Measurements from ENCODE around the gene SLC41A3.

Gene SLC41A3

DNA sequence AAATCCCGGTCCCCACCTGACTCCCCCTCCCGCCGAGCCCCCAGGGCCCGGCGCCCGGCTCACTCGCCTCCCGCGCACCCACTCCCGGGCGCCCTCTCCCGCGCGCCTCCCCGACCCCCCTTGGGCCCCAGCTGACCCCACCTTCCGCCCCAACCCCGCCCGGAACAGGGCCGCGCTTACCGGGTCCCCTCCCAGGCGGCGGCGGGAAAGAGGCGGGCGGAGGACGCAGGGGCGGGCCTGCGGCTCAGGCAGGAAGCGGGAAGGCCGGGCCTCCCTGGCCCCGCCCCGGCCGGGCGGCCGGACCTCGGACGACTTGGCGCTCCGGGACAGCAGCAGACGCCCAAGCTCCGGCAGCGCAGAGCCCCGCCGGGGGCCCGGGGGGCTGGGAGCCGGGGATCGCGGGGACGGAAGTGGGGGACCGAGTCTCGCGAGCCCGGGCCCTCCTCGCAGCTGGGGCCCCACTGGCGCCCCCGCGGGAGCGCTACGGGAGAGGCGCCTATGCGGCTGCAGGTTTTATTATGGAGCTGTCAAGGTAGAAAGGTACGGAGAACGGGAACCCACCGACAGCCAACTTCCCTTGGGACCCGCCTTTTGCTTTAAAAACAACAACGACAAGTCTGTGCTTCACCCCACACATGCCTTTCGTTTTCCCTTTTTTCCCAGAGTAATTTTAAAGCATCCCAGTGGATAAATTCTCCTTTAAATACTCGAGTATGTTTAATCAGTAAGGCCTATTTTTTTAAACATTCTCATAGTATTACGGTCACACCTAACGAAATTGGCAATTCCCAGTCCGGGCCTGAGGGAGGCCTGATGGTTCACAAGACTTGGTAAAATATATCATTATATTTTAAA lies at the start of gene SLC41A3:
Gene SLC41A3, minus strand, starts transcription at position 212 of the 855 bp plus-strand sequence. CDS start 15,905 bp downstream, outside the sequence.
- peak within 1 kb of the TSS; percentile 62 for H3K4me3 ChIP-seq (replicated peaks; ENCODE audit: low read depth, low read length)
- peak; percentile 31 for TF ChIP-seq CTCF (IDR thresholded peaks at IDR 0.05; ENCODE audit: low read depth, low read length, missing control alignments)
- peak; percentile 30 for DNase-seq (ENCODE audit: extremely low read depth, low read depth)

DNA sequence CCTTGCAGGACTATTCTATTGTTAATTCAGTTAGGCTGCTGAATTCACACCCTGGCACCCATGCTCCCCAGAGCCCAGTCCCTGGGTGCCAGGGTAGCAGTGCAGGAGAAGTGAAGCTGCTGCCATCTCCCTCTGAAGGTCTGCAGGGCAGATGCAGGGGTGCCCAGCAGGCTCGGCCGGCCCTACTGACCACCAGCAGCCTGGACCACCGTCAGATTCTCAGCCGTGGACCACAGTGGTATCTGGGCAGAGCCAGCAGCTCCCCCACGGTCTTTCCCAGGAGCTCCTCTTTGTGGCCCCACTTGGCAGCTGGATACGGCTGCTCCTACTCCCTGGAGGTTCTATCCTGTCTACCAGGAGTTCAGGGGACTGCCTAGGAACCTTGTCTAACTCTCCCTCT lies 49.7 kb upstream of the SLC41A3 start:
- H3K4me3 ChIP-seq (replicated peaks; ENCODE audit: low read depth, low read length): no peak overlapping the region
- DNase-seq (ENCODE audit: extremely low read depth, low read depth): no peak
- TF ChIP-seq CTCF (IDR thresholded peaks at IDR 0.05; ENCODE audit: low read depth, low read length, missing control alignments): no peak

GRCh38 chr3:126132751-126133511 lies 49.0 kb upstream of the SLC41A3 start:
- no peak for DNase-seq (ENCODE audit: extremely low read depth, low read depth)
- no peak overlapping the region for H3K4me3 ChIP-seq (replicated peaks; ENCODE audit: low read depth, low read length)
- peak; percentile 24 for TF ChIP-seq CTCF (IDR thresholded peaks at IDR 0.05; ENCODE audit: low read depth, low read length, missing control alignments)

- no peak overlapping the region for H3K4me3 ChIP-seq (replicated peaks; ENCODE audit: low read depth, low read length)
- no peak for TF ChIP-seq CTCF (IDR thresholded peaks at IDR 0.05; ENCODE audit: low read depth, low read length, missing control alignments)
- no peak for DNase-seq (ENCODE audit: extremely low read depth, low read depth)
Observed at GRCh38 chr3:126131881-126132750, 48.2 kb upstream of the SLC41A3 start.

DNA sequence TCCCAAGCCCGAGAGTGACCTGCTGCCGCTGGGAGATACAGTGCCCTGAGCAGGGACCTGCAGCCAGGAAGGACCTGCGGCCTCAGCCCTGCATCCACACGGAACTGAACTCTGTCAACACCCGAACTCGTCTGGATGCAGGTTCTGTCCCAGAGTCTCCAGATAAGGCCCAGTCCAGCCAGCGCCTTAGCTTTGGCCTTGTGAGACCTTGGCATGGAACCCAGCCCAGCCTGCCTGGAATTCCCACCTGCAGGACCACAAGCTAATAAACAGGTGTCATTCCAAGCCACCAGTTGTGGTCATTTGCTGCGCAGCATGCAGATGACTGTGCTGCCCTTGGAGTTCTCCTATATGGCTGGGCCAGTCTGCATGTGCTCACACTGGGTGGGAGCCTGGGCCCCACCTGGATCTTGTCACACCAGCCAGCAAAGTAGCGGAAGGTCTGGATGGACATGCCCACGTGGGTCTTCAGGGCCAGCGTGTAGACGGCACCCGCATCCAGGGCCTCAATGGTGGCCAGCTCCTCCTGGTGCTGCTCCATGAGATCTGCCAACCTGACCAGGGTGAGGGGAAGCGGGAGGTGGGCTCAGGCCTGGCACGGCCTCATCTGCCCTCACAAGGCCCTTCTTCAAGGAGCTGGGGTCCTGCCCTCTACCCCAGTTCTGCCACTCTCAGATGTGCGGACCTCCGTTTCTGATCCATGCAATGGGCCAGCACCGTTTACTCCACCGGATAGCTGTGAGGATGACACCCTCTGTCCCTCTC lies 47.2 kb upstream of the SLC41A3 start:
- DNase-seq (ENCODE audit: extremely low read depth, low read depth): no peak
- TF ChIP-seq CTCF (IDR thresholded peaks at IDR 0.05; ENCODE audit: low read depth, low read length, missing control alignments): no peak

More for the DNA sequence above, 47.2 kb upstream of the SLC41A3 start:
- no peak overlapping the region for H3K4me3 ChIP-seq (replicated peaks; ENCODE audit: low read depth, low read length)
